DMS153 (cell line): ENCODE measurements around the gene MNAT1.
"Not testable (repeated sequence)": the region's sequence is repeated elsewhere in the genome, so short reads cannot be mapped to it uniquely, and the experiment has no call there.

ENCODE experiments used
- DNase-seq: peaks from one replicate; lab custom pipeline; 2025; lab: John Stamatoyannopoulos, UW

MNAT1 gene

GRCh38 chr14:60805841-60806430 is 71.4 kb downstream of the MNAT1 start:
- DNase-seq, result no peak

- DNase-seq, result no peak
Observed at GRCh38 chr14:60807247-60807646, 72.7 kb downstream of the MNAT1 start.

- no peak for DNase-seq
Observed at GRCh38 chr14:60807971-60808370, 73.4 kb downstream of the MNAT1 start.

- DNase-seq, result no peak
Observed at GRCh38 chr14:60812987-60813386, 78.4 kb downstream of the MNAT1 start.

GRCh38 chr14:60815371-60815770 is 80.8 kb downstream of the MNAT1 start:
- DNase-seq, result peak; percentile 11

GRCh38 chr14:60817113-60817512 is 82.6 kb downstream of the MNAT1 start:
- DNase-seq, result no peak

GRCh38 chr14:60819575-60819974 is 85.0 kb downstream of the MNAT1 start:
- DNase-seq, result no peak

- no peak for DNase-seq
Observed at GRCh38 chr14:60838601-60839000, 104.0 kb downstream of the MNAT1 start.

GRCh38 chr14:60839057-60839456 is 104.5 kb downstream of the MNAT1 start:
- no peak for DNase-seq

GRCh38 chr14:60839657-60840056 is 105.1 kb downstream of the MNAT1 start:
- DNase-seq, result no peak

GRCh38 chr14:60840313-60840712 is 105.8 kb downstream of the MNAT1 start:
- DNase-seq, result no peak

- DNase-seq, result no peak
Observed at GRCh38 chr14:60845523-60845922, 111.0 kb downstream of the MNAT1 start.

GRCh38 chr14:60848066-60848465 is 113.5 kb downstream of the MNAT1 start:
- no peak for DNase-seq

- not testable (repeated sequence) for DNase-seq
Observed at GRCh38 chr14:60851692-60852091, 117.1 kb downstream of the MNAT1 start.

- no peak for DNase-seq
Observed at GRCh38 chr14:60856111-60856510, 121.5 kb downstream of the MNAT1 start.

GRCh38 chr14:60859525-60859924 is 125.0 kb downstream of the MNAT1 start:
- DNase-seq, result no peak

- no peak for DNase-seq
Observed at GRCh38 chr14:60861545-60862140, 127.1 kb downstream of the MNAT1 start.

GRCh38 chr14:60862283-60862682 is 127.7 kb downstream of the MNAT1 start:
- DNase-seq, result peak; percentile 43

- no peak for DNase-seq
Observed at GRCh38 chr14:60863249-60863648, 128.7 kb downstream of the MNAT1 start.

- DNase-seq, result no peak
Observed at GRCh38 chr14:60865378-60866127, 131.0 kb downstream of the MNAT1 start.

- DNase-seq, result no peak
Observed at GRCh38 chr14:60867503-60868172, 133.1 kb downstream of the MNAT1 start.

- DNase-seq, result no peak
Observed at GRCh38 chr14:60878121-60878520, 143.6 kb downstream of the MNAT1 start.

- no peak for DNase-seq
Observed at GRCh38 chr14:60878536-60878935, 144.0 kb downstream of the MNAT1 start.
